SU-DHL-6 (cell line): ENCODE results near the gene UNC13C.

ENCODE experiments used
- CTCF ChIP-seq: fragments of 200-600 bp; sonication (generic); IDR thresholded peaks from one replicate; pipeline ENCODE4 v1.5.1; 2017; ENCODE audit warnings: antibody characterized with exemption, mild to moderate bottlenecking, low read length, moderate library complexity; ENCODE audit not compliant: insufficient read depth, poor library complexity, severe bottlenecking
- EZH2phosphoT487 ChIP-seq: fragments of 200-600 bp; sonication (generic), shearing (Covaris generic); conservative IDR thresholded peaks from 2 replicates; pipeline ENCODE4 v1.6.1; 2018; ENCODE audit warnings: mild to moderate bottlenecking, antibody characterized with exemption, low read length, moderate library complexity, mixed read lengths

DNA sequence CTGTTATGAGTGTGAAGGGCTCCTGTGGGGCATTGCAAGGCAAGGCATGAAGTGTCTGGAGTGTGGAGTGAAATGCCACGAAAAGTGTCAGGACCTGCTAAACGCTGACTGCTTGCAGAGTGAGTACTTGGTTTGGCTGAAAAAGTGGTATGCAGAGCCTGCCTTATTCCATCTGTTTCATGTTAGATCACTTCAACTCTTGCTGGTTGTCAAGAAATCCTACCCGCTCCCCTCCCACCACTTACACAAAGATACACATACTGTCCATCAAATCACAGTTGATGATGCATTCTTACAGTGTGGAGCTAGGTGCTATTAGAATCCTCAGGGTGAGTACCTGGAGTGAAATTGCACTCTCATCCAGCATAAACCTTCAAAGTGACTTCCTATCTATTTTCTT lies 272.1 kb downstream of the UNC13C start:
- TF ChIP-seq CTCF: no peak
- TF ChIP-seq EZH2phosphoT487: no peak
